GM23338 (cell line): ENCODE results near the gene SLC37A2. TPM values are rescaled to one million over a fixed set of nuclear protein-coding genes. Genes with fewer than 3 reads are reported as not detected.

Source experiments
- EZH2 ChIP-seq: fragments of 200-600 bp; sonication (generic); IDR thresholded peaks from one replicate; pipeline ENCODE4 v1.8.0; 2017; ENCODE audit warnings: antibody characterized with exemption, mild to moderate bottlenecking, low read depth; ENCODE audit not compliant: unreplicated experiment
- EZH2phosphoT487 ChIP-seq: fragments of 200-600 bp; sonication (generic); IDR thresholded peaks from one replicate; pipeline ENCODE4 v1.8.1; 2018; ENCODE audit warnings: antibody characterized with exemption; ENCODE audit not compliant: unreplicated experiment
- NANOG ChIP-seq: IDR thresholded peaks from 2 replicates; pipeline ENCODE4 v1.6.1; 2016; ENCODE audit warnings: antibody characterized with exemption, borderline replicate concordance
- ZNF331 ChIP-seq: fragments of 250-450 bp; sonication (Bioruptor Pico); IDR thresholded peaks from 2 replicates; pipeline ENCODE4 v1.5.0; 2020; ENCODE audit warnings: low read depth, mild to moderate bottlenecking, moderate library complexity
- polyA plus RNA-seq: library from polyadenylated mRNA; unstranded; fragments of >200 nt; fragmentation: Nextera tagmentation; extraction: Ambion mirVana; gene quantifications from 2 replicates; pipeline ENCODE4 v1.2.1, GENCODE V29; 2016
- total RNA-seq: library from RNA; depleted of rRNA; stranded (reverse); fragments of >200 nt; shearing (Covaris generic); gene quantifications from 2 replicates; pipeline ENCODE4 v1.2.3, GENCODE V29; 2014
- TF ChIP-seq, protein P1 (sequence below): fragments of 250-450 bp; sonication (Bioruptor Pico); IDR thresholded peaks from 2 replicates; pipeline ENCODE4 v1.5.0; 2020; ENCODE audit warnings: mild to moderate bottlenecking, moderate library complexity
- TF ChIP-seq, protein P2 (sequence below): IDR thresholded peaks from one replicate; pipeline ENCODE4 v1.6.1; 2018; ENCODE audit warnings: antibody characterized with exemption; ENCODE audit not compliant: unreplicated experiment

The SLC37A2 gene
- total and polyA plus RNA-seq, 2 experiments from 2014 or later: 0.40 to 1.6 TPM

DNA sequence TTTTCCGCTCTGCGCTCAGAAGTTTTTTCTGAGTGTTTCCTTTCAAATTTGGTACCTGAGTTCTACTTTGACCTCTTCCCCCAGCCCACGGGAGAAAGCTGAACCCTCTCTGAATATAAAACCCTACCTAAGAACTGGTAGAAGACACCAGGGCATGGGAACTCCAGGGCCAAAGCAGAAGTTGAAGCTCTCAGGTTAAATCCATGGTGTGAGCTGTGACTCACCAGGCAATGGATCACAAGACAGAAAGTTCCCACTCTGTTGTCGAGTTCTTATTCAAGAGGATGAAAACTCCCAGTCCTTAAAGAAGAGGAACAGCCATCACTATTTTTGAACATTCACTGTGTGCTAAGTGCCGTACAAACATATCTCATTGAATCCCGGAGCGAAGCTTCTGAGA, 39.4 kb downstream of the SLC37A2 start (continued):
- TF ChIP-seq, protein P1, sequence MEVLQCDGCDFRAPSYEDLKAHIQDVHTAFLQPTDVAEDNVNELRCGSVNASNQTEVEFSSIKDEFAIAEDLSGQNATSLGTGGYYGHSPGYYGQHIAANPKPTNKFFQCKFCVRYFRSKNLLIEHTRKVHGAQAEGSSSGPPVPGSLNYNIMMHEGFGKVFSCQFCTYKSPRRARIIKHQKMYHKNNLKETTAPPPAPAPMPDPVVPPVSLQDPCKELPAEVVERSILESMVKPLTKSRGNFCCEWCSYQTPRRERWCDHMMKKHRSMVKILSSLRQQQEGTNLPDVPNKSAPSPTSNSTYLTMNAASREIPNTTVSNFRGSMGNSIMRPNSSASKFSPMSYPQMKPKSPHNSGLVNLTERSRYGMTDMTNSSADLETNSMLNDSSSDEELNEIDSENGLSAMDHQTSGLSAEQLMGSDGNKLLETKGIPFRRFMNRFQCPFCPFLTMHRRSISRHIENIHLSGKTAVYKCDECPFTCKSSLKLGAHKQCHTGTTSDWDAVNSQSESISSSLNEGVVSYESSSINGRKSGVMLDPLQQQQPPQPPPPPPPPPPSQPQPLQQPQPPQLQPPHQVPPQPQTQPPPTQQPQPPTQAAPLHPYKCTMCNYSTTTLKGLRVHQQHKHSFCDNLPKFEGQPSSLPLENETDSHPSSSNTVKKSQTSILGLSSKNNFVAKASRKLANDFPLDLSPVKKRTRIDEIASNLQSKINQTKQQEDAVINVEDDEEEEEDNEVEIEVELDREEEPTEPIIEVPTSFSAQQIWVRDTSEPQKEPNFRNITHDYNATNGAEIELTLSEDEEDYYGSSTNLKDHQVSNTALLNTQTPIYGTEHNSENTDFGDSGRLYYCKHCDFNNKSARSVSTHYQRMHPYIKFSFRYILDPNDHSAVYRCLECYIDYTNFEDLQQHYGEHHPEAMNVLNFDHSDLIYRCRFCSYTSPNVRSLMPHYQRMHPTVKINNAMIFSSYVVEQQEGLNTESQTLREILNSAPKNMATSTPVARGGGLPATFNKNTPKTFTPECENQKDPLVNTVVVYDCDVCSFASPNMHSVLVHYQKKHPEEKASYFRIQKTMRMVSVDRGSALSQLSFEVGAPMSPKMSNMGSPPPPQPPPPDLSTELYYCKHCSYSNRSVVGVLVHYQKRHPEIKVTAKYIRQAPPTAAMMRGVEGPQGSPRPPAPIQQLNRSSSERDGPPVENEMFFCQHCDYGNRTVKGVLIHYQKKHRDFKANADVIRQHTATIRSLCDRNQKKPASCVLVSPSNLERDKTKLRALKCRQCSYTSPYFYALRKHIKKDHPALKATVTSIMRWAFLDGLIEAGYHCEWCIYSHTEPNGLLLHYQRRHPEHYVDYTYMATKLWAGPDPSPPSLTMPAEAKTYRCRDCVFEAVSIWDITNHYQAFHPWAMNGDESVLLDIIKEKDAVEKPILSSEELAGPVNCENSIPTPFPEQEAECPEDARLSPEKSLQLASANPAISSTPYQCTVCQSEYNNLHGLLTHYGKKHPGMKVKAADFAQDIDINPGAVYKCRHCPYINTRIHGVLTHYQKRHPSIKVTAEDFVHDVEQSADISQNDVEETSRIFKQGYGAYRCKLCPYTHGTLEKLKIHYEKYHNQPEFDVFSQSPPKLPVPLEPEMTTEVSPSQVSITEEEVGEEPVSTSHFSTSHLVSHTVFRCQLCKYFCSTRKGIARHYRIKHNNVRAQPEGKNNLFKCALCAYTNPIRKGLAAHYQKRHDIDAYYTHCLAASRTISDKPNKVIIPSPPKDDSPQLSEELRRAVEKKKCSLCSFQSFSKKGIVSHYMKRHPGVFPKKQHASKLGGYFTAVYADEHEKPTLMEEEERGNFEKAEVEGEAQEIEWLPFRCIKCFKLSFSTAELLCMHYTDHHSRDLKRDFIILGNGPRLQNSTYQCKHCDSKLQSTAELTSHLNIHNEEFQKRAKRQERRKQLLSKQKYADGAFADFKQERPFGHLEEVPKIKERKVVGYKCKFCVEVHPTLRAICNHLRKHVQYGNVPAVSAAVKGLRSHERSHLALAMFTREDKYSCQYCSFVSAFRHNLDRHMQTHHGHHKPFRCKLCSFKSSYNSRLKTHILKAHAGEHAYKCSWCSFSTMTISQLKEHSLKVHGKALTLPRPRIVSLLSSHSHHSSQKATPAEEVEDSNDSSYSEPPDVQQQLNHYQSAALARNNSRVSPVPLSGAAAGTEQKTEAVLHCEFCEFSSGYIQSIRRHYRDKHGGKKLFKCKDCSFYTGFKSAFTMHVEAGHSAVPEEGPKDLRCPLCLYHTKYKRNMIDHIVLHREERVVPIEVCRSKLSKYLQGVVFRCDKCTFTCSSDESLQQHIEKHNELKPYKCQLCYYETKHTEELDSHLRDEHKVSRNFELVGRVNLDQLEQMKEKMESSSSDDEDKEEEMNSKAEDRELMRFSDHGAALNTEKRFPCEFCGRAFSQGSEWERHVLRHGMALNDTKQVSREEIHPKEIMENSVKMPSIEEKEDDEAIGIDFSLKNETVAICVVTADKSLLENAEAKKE (CRISPR knock-in tag): no peak
- no peak for TF ChIP-seq ZNF331 (CRISPR knock-in tag)
- TF ChIP-seq, protein P2, sequence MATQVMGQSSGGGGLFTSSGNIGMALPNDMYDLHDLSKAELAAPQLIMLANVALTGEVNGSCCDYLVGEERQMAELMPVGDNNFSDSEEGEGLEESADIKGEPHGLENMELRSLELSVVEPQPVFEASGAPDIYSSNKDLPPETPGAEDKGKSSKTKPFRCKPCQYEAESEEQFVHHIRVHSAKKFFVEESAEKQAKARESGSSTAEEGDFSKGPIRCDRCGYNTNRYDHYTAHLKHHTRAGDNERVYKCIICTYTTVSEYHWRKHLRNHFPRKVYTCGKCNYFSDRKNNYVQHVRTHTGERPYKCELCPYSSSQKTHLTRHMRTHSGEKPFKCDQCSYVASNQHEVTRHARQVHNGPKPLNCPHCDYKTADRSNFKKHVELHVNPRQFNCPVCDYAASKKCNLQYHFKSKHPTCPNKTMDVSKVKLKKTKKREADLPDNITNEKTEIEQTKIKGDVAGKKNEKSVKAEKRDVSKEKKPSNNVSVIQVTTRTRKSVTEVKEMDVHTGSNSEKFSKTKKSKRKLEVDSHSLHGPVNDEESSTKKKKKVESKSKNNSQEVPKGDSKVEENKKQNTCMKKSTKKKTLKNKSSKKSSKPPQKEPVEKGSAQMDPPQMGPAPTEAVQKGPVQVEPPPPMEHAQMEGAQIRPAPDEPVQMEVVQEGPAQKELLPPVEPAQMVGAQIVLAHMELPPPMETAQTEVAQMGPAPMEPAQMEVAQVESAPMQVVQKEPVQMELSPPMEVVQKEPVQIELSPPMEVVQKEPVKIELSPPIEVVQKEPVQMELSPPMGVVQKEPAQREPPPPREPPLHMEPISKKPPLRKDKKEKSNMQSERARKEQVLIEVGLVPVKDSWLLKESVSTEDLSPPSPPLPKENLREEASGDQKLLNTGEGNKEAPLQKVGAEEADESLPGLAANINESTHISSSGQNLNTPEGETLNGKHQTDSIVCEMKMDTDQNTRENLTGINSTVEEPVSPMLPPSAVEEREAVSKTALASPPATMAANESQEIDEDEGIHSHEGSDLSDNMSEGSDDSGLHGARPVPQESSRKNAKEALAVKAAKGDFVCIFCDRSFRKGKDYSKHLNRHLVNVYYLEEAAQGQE: no peak
- TF ChIP-seq NANOG: no peak
- TF ChIP-seq EZH2phosphoT487: no peak
- TF ChIP-seq EZH2: no peak
